DOHH2 (cell line): Measurements from ENCODE around the gene RALGAPA2.

Experiments
- EZH2phosphoT487 ChIP-seq: fragments of 200-600 bp; sonication (generic); IDR thresholded peaks from 2 replicates; pipeline ENCODE4 v1.6.1; 2017; ENCODE audit warnings: borderline replicate concordance, mild to moderate bottlenecking, antibody characterized with exemption, low read length, moderate library complexity, mixed read lengths
- TF ChIP-seq, protein P1 (sequence below): fragments of 200-600 bp; sonication (generic); IDR thresholded peaks from one replicate; pipeline ENCODE4 v1.5.1; 2014; ENCODE audit warnings: antibody characterized with exemption, mild to moderate bottlenecking, low read depth, low read length; ENCODE audit not compliant: poor library complexity, severe bottlenecking

DNA sequence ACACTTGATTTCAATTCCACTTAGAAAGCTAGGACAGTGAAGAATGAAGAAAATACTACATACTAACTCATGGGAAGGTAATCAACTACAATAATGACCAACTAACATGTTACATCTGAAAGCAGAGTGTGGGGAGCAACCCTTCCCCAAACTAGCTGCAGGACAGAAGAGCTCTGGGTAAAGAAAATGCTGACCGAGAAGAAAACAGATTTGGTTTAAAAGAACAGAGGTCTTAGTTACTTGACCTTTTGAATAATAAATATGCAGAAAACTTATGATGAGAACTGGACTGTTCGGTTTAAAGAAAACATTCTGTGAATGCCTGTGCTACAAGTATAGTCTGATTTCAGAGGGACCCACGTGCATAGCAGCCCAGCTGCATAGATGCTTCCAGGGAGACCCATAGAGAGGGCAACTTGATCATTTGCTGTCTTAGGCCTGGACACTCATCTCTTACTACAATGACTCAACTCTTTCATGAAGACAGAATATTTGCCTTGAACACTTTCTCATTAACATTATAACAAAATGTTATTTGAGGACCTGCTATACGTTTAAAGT is 53.5 kb downstream of the RALGAPA2 start:
- TF ChIP-seq, protein P1, sequence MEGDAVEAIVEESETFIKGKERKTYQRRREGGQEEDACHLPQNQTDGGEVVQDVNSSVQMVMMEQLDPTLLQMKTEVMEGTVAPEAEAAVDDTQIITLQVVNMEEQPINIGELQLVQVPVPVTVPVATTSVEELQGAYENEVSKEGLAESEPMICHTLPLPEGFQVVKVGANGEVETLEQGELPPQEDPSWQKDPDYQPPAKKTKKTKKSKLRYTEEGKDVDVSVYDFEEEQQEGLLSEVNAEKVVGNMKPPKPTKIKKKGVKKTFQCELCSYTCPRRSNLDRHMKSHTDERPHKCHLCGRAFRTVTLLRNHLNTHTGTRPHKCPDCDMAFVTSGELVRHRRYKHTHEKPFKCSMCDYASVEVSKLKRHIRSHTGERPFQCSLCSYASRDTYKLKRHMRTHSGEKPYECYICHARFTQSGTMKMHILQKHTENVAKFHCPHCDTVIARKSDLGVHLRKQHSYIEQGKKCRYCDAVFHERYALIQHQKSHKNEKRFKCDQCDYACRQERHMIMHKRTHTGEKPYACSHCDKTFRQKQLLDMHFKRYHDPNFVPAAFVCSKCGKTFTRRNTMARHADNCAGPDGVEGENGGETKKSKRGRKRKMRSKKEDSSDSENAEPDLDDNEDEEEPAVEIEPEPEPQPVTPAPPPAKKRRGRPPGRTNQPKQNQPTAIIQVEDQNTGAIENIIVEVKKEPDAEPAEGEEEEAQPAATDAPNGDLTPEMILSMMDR = no peak
- TF ChIP-seq EZH2phosphoT487 = no peak
